Liver (tissue), 9 donors: ENCODE results near the gene TLR10. TPM values are rescaled to one million over a fixed set of nuclear protein-coding genes. Genes with fewer than 3 reads are reported as not detected.

Experiments
- DNase-seq: peaks from one replicate; pipeline ENCODE4 v3.0.0-alpha.2; 2017; ENCODE audit warnings: low spot score
- H3K27ac ChIP-seq, 2 donors: one replicate each; pipeline ENCODE4 v1.7.0; 2013; ENCODE audit warnings: inconsistent platforms in 2 of 2, low read length in 2 of 2, control low read depth in 1 of 2, low read depth in 1 of 2, mild to moderate bottlenecking in 1 of 2
- H3K27me3 ChIP-seq, 4 donors: one replicate each; pipeline versions ENCODE4 v1.6.1 to v1.7.0; 2013; ENCODE audit warnings: low read length in 3 of 4, inconsistent platforms in 1 of 4, mild to moderate bottlenecking in 1 of 4, moderate library complexity in 1 of 4; ENCODE audit not compliant: control insufficient read depth in 4 of 4, insufficient read depth in 4 of 4
- H3K36me3 ChIP-seq, 4 donors: one replicate each; pipeline versions ENCODE4 v1.6.1 to v1.7.0; 2013; ENCODE audit warnings: low read length in 3 of 4, mild to moderate bottlenecking in 3 of 4, low read depth in 1 of 4, moderate library complexity in 1 of 4; ENCODE audit not compliant: control insufficient read depth in 4 of 4, insufficient read depth in 3 of 4
- H3K4me1 ChIP-seq, 4 donors: one replicate each; pipeline versions ENCODE4 v1.6.1 to v1.7.0; 2013; ENCODE audit warnings: low read length in 3 of 4, mild to moderate bottlenecking in 3 of 4, moderate library complexity in 1 of 4; ENCODE audit not compliant: control insufficient read depth in 4 of 4, insufficient read depth in 4 of 4
- H3K4me3 ChIP-seq, 3 donors: one replicate each; pipeline versions ENCODE4 v1.6.1 to v1.7.0; 2013; ENCODE audit warnings: low read length in 3 of 3, control low read depth in 1 of 3, low read depth in 1 of 3, mild to moderate bottlenecking in 1 of 3
- H3K9ac ChIP-seq, 2 donors: one replicate each; pipeline ENCODE4 v1.7.0; 2013; ENCODE audit warnings: low read length in 2 of 2, mild to moderate bottlenecking in 2 of 2, moderate library complexity in 2 of 2, control low read depth in 1 of 2, low read depth in 1 of 2
- H3K9me3 ChIP-seq, 4 donors: one replicate each; pipeline versions ENCODE4 v1.6.1 to v1.7.0; 2013; ENCODE audit warnings: low read length in 3 of 4; ENCODE audit not compliant: control insufficient read depth in 4 of 4
- ATF3 ChIP-seq: IDR thresholded peaks from 2 replicates; pipeline ENCODE4 v1.6.1; 2016; ENCODE audit warnings: antibody characterized with exemption
- CTCF ChIP-seq: fragments of 150-350 bp; IDR thresholded peaks from 2 replicates; pipeline ENCODE4 v1.5.1; 2017; ENCODE audit warnings: improper control_type of control experiment, low read depth, low read length; ENCODE audit not compliant: missing input control
- EGR1 ChIP-seq, 2 donors: IDR thresholded peaks; 2 replicates each; pipeline ENCODE4 v1.6.1; 2016 to 2018; ENCODE audit warnings: antibody characterized with exemption in 2 of 2, low read depth in 2 of 2
- FOXA1 ChIP-seq: IDR thresholded peaks from 2 replicates; pipeline ENCODE4 v1.6.1; 2016; ENCODE audit warnings: antibody characterized with exemption
- FOXA2 ChIP-seq: IDR thresholded peaks from 2 replicates; pipeline ENCODE4 v1.6.1; 2016; ENCODE audit warnings: antibody characterized with exemption
- GABPA ChIP-seq, 2 donors: IDR thresholded peaks in 1 of 2; conservative IDR thresholded peaks in 1 of 2; 2 replicates each; pipeline ENCODE4 v1.6.1; 2016; ENCODE audit warnings: antibody characterized with exemption in 2 of 2, mild to moderate bottlenecking in 1 of 2, moderate library complexity in 1 of 2
- HNF4A ChIP-seq, 2 donors: conservative IDR thresholded peaks; 2 replicates each; pipeline ENCODE4 v1.6.1; 2016; ENCODE audit warnings: antibody characterized with exemption in 2 of 2, mild to moderate bottlenecking in 2 of 2
- HNF4G ChIP-seq: IDR thresholded peaks from 2 replicates; pipeline ENCODE4 v1.6.1; 2016; ENCODE audit warnings: antibody characterized with exemption
- JUND ChIP-seq, 2 donors: IDR thresholded peaks; 2 replicates each; pipeline ENCODE4 v1.6.1; 2016; ENCODE audit warnings: antibody characterized with exemption in 2 of 2
- NR2F2 ChIP-seq: IDR thresholded peaks from 2 replicates; pipeline ENCODE4 v1.6.1; 2016; ENCODE audit warnings: antibody characterized with exemption
- RAD21 ChIP-seq, 2 donors: IDR thresholded peaks; 2 replicates each; pipeline ENCODE4 v1.6.1; 2016; ENCODE audit warnings: antibody characterized with exemption in 2 of 2, mild to moderate bottlenecking in 2 of 2
- REST ChIP-seq: IDR thresholded peaks from 2 replicates; pipeline ENCODE4 v1.6.1; 2016; ENCODE audit warnings: antibody characterized with exemption, mild to moderate bottlenecking
- RXRA ChIP-seq, 2 donors: IDR thresholded peaks; 2 replicates each; pipeline ENCODE4 v1.6.1; 2017 to 2018; ENCODE audit warnings: antibody characterized with exemption in 2 of 2, mild to moderate bottlenecking in 1 of 2
- SP1 ChIP-seq: IDR thresholded peaks from 2 replicates; pipeline ENCODE4 v1.6.1; 2018; ENCODE audit warnings: antibody characterized with exemption, mild to moderate bottlenecking
- TAF1 ChIP-seq: conservative IDR thresholded peaks from 2 replicates; pipeline ENCODE4 v1.6.1; 2016; ENCODE audit warnings: antibody characterized with exemption, mild to moderate bottlenecking
- ZBTB33 ChIP-seq: IDR thresholded peaks from 2 replicates; pipeline ENCODE4 v1.6.1; 2016; ENCODE audit warnings: antibody characterized with exemption
- WGBS: extraction: QIAGEN DNeasy Blood & Tissue Kit; methylation state at CpG from one replicate; pipeline ENCODE4 v1.1.7; 2013; 5-methylcytosine and 5-hydroxymethylcytosine counted together
- polyA plus RNA-seq, 2 donors: library from polyadenylated mRNA; stranded (reverse) in 1 of 2; unstranded in 1 of 2; fragments of 200-250 nt in 1 of 2; fragments of >200 nt in 1 of 2; fragmentation: Nextera tagmentation in 1 of 2; extraction: Ambion mirVana in 1 of 2; gene quantifications; one replicate each; pipeline versions ENCODE4 v1.2.1 to v1.2.3, GENCODE V29; 2013 to 2015
- total RNA-seq, 2 donors: library from RNA; depleted of rRNA; stranded (reverse); fragments of >200 nt; gene quantifications; one replicate each; pipeline ENCODE4 v1.2.3, GENCODE V29; 2014
- TF ChIP-seq, protein P1 (sequence below): IDR thresholded peaks from 2 replicates; pipeline ENCODE4 v1.6.1; 2016; ENCODE audit warnings: antibody characterized with exemption
- donor health status: healthy.
- donor health status: healthy.
- donor health status: healthy.
- donor health status: healthy.
- donor health status: healthy.

Gene TLR10
- total and polyA plus RNA-seq, 4 donors = 0.02 to 1.9 (median 0.11) TPM

- TF ChIP-seq CTCF (no peak), GABPA (IDR thresholded peaks at IDR 0.05 in 1 of 2, conservative IDR thresholded peaks at IDR 0.05 in 1 of 2) (no peak)
These were observed 1.4 kb upstream of the TLR10 start (continued) for GRCh38 chr4:38784141-38784540.

DNA sequence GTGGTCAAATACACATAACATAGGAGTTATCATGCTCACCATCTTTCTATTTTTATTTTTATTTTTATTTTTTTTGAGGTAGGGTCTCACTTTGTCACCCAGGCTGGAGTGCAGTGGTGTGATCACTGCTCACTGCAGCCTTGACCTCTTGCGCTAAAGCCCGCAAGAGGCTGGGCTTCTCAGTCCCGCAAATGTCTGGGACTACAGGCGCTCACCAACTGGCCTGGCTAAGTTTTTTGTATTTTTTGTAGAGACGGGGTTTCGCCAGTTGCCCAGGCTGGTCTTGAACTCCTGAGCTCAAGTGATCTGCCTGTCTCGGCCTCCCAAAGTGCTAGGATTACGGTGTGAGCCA is 295 bp upstream of the TLR10 start:
- Histone ChIP-seq H3K36me3 (peaks cover 0 to 1% (median 0%) of the 10 kb centered on the region in 4 donors), H3K9me3 (no peaks in the 10 kb centered on the region), H3K4me1 (peaks cover 0 to 12% (median 5%) of the 10 kb centered on the region in 4 donors), H3K27me3 (no peaks in the 10 kb centered on the region), H3K27ac (no peak overlapping the region), H3K4me3 (no peak overlapping the region), H3K9ac (no peak overlapping the region)
- DNase-seq = no peak
- WGBS = 80% methylated on average over 8 of the region's 8 CpGs
- no peak for TF ChIP-seq REST
- no peak for TF ChIP-seq ATF3
- no peak for TF ChIP-seq RAD21 (IDR thresholded peaks at IDR 0.05)
- no peak for TF ChIP-seq JUND (IDR thresholded peaks at IDR 0.05)
- no peak for TF ChIP-seq ZBTB33
- TF ChIP-seq GABPA (IDR thresholded peaks at IDR 0.05 in 1 of 2, conservative IDR thresholded peaks at IDR 0.05 in 1 of 2) = no peak
- TF ChIP-seq RXRA (IDR thresholded peaks at IDR 0.05) = no peak
- TF ChIP-seq HNF4G = no peak
- TF ChIP-seq, protein P1, sequence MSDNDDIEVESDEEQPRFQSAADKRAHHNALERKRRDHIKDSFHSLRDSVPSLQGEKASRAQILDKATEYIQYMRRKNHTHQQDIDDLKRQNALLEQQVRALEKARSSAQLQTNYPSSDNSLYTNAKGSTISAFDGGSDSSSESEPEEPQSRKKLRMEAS = no peak
- TF ChIP-seq EGR1 (IDR thresholded peaks at IDR 0.05; ENCODE audit: low read depth in 2 of 2) = no peak
- TF ChIP-seq HNF4A (conservative IDR thresholded peaks at IDR 0.05) = no peak
- no peak for TF ChIP-seq CTCF
- no peak for TF ChIP-seq FOXA2
- no peak for TF ChIP-seq SP1
- no peak for TF ChIP-seq NR2F2
- TF ChIP-seq FOXA1 = no peak
- no peak for TF ChIP-seq TAF1
